ENCODE measurements around the gene CDK14.

DNA sequence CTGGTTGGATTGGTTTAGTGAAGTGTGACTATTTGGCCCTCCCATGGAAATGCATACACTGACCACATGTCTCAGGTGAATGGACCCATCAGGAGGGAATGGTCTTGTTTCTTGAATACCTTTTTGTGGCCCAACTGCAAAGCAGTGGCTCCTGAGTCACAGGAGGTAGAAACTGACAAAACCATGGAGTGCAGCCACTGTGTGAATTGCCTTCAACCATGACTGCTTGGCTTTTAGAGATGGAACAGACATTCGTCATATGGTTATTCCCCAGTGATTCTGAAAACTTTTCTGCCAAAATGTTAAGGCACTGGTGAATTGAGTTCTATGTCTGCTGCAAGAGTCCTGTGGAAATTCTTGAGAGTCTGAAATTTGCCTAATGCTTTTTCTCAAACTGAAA, 64.7 kb downstream of the CDK14 start:
- TF ChIP-seq, protein P1, sequence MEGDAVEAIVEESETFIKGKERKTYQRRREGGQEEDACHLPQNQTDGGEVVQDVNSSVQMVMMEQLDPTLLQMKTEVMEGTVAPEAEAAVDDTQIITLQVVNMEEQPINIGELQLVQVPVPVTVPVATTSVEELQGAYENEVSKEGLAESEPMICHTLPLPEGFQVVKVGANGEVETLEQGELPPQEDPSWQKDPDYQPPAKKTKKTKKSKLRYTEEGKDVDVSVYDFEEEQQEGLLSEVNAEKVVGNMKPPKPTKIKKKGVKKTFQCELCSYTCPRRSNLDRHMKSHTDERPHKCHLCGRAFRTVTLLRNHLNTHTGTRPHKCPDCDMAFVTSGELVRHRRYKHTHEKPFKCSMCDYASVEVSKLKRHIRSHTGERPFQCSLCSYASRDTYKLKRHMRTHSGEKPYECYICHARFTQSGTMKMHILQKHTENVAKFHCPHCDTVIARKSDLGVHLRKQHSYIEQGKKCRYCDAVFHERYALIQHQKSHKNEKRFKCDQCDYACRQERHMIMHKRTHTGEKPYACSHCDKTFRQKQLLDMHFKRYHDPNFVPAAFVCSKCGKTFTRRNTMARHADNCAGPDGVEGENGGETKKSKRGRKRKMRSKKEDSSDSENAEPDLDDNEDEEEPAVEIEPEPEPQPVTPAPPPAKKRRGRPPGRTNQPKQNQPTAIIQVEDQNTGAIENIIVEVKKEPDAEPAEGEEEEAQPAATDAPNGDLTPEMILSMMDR (IDR thresholded peaks at IDR 0.05) = no peak
- no peak for TF ChIP-seq POLR2A (IDR thresholded peaks at IDR 0.05)

Data from esophagus squamous epithelium (tissue), 4 donors.